Activated CD4-positive, CD25-positive, alpha-beta regulatory T cell treated with anti-CD3 and anti-CD28 coated beads, Interleukin-2, amount 50 U/mL, for 24 hours (primary cell): ENCODE measurements around the gene DPYD.
A peak's percentile ranks its signal among the peaks of the same experiment; 100 is the strongest.

Source experiments
- ATAC-seq, 2 donors: fragments of 150-1000 bp; cut with Tn5 transposase; one replicate each; pipeline ENCODE4 v1.10.0; 2021; ENCODE audit warnings: mild to moderate bottlenecking in 1 of 2, moderate library complexity in 1 of 2

Gene DPYD

DNA sequence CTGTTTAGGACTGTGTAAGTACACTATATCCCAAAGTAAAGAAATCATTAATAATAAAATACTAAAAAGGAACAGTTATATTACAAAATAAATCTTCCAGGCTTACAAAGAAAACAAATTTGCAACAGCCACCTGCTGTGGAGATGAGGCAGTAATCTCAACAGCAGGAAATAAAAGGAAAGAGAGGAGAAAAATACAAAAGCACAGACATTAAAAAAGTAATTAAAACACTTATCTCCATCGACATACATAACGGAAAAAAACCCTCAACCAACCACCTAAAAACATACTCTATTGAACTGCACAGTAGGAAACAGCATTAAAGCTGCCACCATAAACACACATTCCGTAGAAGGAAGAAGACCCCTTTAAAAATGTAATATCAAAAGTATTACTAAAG lies 317.6 kb downstream of the DPYD start:
- no peak for ATAC-seq

DNA sequence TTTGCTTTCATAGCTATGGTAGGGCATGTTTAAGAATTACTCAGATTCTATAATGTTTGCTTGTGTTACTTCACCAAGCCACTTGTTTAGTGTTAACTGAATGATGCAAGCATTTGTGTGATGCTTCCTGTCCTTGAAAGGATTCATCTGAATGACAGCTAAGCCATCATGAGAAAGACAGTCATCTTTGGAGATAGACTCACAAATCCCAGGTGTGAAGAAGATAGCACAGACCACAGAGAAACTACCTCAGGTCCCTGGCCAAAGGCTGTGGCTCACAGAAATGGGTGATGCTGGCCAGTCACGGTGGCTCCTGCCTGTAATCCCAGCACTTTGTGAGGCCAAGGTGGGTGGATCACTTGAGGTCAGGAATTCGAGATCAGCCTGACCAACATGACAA lies 321.4 kb downstream of the DPYD start:
- peak; percentile 58 to 72 for ATAC-seq

DNA sequence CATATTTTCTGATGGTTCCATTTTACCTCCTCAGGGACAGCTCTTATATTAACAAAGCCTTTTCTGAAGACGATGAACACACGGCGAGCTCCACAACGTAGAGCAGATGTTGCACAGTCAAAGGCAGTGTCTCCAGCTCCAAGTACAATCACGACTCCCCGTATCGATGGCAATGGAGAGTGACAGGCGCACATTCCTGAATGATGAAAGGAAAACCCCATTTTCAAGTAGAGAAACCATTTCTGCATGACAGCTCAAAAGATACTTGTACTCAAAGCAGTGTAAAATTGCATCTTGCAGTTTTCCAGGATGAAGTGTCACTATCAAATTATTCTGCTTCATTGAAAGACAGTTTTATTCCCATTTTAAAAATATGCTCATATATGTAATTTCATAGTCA lies 327.6 kb downstream of the DPYD start:
- no peak for ATAC-seq

DNA sequence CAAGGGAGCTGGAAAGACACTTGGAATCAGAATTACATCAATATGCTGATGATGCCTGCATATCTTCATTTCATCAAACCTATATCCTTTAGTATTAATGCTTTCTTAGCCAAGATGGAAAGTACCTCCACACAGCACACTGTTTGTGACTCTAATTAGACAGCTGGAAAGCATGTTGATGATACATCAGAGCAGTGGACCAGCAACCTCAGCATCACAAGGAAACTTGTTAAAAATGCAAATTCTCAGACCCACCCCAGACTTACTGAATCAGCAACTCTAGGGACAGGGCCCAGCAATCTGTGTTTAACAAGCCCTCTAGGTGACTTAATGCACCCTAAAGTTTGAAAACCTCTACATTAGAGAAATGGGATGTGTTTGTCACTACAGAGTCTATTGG lies 332.1 kb downstream of the DPYD start:
- ATAC-seq = no peak

DNA sequence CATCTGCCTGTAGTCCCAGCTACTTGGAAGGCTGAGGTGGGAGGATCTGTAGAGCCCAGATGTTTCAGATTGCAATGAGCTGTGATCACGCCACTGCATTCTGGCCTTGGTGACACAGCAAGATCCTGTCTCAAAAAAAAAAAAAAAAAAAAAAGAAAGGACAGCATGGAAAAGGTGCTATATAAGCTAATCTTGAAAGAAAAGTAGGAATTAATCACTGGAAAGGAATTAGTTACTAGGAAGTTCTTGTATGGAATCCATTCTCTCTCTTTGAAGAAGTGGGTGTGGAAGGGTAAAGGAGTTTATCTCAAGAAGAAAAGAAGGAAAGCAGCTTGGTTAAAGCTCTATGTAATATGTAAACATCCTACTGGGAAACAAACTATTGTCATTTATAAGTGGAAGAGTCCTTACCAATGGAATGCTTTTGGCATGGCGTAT lies 339.2 kb downstream of the DPYD start:
- no peak for ATAC-seq

DNA sequence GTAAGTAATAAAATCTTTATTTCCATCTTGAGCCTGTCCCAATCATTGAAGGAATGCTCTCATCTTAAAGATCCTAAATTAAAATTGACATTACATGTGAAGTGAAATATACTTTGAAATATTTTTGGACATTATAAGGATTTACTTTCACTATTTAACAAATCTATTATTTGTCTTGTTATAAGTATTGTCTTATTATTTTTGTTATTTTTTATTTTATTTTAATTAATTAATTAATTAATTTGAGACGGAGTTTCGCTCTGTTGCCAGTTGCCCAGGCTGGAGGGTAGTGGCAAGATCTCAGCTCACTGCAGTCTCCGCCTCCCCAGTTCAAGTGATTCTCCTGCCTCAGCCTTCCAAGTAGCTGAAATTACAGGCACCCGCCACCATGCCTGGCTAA lies 343.2 kb downstream of the DPYD start:
- no peak for ATAC-seq

DNA sequence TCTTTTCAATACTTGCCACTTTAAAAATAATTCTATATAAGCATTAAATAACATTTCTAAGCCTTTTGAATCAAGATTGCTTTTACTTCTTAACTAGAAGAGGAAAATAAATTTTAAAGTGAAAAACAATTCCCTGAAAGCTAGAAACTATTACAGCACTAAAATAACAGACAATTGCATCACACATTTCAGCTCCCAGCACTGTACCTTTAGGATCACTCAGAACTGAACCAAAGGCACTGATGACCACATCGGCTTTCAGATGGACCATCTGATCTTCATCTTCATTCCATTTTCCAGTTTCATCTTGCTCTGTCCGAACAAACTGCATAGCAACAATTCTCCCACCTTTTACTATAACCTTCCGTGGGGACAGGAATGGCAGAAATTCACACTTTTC lies 347.3 kb downstream of the DPYD start:
- no peak for ATAC-seq

DNA sequence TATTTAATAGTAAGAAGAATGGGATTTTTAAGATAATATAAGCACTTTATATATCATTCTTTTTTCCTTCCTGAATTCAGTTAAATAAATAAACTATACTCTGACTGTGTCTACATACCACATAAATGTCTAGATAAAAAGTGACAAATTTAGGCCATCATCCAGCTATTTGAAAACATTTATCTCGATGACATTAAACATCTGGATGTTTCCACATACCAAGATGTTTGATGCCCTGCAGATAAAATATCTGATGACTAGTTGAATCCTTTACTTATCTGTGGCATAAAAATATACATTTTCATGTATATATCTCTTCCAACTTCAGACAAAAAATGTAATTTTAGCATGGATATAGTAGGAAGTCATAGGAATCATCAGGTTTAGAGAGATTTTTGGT lies 348.3 kb downstream of the DPYD start:
- ATAC-seq = no peak

DNA sequence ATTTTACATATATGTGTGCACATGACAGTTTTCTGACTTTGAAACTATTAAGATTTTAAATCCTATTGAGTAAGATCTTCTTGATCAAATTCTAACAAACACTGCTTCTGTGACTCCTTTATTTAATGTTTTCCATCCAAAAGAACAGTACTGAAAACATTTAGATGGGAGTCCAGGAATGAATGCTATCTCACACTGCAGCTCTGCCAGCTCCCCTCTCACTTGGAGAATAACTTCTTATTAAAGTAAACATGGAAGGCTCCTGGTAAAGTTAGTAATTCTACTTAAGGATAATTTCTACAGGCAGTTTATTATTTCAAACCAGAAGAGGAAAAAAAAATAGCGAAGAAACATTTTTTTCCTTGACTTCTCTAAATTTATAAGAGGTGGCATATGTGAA lies 349.1 kb downstream of the DPYD start:
- ATAC-seq = no peak

DNA sequence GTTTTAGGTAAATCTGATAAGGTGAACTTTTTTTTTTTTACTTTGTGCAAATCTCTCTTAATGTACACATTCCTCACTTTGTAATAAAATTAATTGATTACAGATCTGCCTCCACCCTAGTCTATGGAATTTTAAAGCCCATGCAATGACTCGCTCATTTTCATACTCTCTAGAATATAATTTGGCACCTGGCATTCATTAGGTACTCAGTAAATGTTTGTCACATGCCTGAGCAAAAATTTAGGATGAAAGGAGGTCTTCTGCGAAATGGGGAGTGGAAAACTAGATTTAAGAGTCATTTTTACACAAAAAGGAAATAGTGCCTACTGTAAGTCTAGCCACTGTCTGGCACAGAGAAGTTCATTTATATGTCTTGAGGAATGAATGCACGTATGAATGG lies 350.1 kb downstream of the DPYD start:
- ATAC-seq = no peak

DNA sequence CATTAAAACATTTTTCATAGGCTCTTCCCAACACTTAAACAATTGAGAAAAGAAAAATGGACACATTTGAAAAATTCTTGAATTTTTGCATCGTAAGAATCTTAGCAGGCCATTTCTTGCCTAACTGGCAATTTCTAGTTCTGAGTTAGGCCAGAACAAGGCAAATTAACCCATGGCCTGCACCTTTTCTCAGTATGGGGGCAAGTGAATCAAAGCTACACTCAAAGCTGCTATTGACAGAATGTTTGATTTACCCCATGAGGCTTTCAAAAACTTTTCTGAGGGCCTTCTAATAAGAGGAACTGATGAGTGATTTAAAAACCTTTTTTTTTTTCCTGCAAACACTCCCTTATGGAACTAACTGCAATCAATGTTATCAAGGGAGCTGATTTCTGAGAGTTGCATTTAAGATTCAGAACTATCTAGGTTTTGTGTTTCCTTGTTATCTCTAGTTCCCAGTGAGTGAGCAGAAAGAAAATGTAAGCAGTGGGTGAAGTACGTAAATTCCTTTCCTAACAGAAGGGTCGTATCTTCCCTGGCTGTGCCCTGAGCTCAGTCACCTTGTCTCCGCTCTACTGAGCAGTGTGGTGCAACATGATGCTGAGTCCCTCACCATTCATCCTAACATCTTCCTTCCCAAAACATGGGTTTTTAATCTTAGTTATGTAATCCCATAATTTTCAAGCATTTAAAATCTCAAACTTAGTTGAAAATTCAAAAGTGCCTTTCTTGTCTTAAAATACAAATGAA lies 353.7 kb downstream of the DPYD start:
- no peak for ATAC-seq

DNA sequence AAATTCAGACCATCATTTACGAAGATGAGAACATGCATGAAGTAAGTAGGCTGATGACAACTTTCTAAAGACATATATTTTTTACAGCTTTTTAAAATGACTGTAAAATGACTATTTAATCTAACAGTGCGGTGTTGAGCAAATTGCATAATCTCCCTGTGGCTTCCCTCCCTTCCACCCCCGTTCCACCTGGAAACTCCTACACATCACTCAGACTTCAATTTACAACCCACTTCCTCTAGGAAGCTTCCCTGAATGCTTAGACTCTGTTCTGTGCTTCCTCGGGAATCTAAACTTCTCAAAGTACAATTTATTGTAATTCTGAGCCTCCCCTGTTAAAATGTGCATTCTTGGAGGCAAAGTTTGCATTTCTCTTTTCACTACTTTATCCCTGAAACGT lies 354.9 kb downstream of the DPYD start:
- no peak for ATAC-seq

DNA sequence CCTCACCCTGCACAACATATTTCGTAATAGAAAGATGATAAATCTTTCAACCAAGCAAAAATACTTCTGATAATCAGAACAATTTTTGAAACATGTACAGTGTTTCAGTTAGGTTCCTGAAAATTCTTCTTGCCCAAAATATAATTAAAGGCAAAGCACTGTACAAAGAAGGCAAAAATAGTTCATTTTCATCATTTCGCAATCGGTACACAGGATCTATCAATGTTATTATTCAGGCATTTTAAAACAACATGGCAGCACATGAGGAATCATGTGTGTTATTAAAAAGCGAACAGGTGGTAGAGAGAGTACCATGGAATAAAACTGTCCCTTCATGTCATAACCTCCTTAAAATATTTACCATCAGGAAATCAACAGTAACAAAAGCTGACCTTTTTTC lies 356.9 kb downstream of the DPYD start:
- no peak for ATAC-seq

DNA sequence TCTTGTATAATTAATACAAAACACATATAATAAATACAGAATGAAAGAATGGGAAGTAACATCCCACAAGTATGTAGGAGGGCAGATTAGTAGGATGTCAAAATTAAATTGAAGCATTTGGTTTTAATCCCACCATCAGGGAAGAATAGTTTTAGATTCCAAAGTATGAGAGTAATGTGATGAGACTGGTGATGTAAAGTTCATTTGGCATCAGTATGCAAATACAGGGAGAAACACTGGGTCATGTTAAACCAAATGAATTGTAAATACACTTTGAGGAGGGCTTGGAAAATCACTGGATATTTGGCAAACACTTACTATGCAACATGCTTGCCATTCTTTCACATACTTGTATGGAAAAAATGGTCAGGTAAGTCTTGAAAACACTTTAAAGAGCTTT lies 358.8 kb downstream of the DPYD start:
- no peak for ATAC-seq

DNA sequence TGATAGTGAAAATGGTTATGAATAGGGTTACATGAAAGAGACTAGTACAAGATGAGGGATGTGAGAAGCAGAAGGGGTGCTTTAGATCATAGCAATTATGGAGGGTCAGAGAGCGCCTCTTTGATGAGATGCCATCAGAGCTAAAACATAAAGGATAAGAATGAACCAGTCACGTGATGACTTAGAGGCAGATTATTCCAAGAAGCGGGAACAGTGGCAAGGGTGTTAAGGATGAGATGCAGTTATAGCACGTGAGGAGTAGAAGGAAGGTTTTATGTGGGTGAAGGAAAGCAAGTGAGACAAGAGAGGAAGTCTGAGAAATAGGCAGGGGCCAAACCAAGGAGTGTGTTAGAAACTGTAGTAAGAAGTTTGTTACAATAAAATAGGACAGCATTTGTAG lies 360.1 kb downstream of the DPYD start:
- no peak for ATAC-seq

DNA sequence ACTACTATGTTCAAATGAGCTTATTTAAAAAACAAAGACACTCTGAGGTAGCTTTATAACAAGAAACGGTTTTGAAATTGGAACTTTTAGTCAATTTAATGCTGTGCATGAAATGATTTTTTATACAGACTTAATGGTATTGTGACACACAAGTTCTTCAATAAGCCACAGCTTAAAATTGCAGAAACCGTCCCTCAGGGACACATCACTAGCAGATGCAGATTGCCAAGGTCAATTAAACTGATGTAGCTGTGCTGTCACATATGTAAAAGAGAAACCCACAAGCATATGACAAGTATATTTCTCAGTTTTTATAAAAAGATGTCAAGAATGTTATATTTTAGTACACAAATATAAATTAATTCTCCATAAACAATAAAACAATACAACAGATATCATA lies 366.9 kb downstream of the DPYD start:
- no peak for ATAC-seq

DNA sequence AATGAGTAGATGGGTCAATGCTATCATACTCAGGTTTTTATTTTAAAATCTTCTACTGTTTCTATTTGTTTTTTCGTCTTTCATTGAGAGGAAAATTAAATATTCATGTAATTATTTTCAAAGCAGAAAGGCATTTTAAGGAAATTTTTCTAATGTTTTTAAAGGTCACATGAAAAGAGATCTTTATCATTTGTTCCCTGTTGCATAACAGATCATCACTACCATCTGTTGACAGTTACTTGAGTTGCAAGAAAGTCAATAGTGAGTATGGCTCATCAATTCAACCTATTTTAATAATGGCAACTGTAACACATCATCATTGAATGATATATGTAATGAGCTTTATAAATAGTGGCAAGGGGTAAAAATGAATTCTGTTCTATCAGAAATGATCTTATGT lies 369.7 kb downstream of the DPYD start:
- ATAC-seq = no peak

DNA sequence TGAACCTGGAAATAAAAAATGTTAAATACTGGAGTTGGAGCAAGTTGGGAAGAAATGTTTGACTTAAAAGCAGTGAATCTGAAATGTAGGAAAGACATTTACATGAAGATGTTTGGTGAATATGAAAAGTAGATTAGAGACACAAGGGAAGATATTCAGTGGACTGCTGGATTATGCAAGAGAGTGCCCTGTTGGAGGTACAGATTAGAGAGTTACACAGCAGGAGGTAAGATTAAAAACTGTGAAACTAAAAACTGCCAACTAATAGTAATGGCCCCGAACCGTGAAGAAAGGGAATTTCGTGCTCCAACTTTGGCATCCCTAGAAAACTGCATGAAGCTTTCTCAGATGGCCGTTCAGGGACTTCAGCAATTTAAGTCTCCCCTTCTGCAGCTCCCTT lies 375.4 kb downstream of the DPYD start:
- no peak for ATAC-seq

DNA sequence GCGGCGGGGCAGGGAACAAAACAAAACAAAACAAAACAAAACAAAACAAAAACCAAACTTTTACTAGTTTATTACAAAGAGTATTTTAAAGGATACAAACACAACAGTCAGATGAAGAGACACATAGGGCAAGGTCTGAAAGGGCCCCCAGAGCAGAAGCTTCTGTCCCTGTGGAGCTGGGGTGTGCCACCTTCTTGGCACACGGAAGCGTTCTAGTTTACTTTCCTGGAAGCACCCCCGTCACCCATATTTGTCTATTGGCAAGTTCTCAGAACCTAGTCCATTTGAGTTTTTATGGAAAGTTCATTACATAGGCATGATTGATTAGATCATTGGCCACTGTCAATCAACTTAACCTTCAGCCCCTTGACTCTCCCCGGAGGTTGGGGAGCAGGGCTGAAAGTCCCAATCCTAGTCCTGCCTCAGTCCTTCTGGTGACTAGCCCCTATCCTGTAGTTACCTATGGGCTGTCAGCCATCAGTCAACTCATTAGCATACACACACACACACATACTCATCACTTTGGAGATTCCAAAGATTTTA lies 380.4 kb downstream of the DPYD start:
- no peak for ATAC-seq

DNA sequence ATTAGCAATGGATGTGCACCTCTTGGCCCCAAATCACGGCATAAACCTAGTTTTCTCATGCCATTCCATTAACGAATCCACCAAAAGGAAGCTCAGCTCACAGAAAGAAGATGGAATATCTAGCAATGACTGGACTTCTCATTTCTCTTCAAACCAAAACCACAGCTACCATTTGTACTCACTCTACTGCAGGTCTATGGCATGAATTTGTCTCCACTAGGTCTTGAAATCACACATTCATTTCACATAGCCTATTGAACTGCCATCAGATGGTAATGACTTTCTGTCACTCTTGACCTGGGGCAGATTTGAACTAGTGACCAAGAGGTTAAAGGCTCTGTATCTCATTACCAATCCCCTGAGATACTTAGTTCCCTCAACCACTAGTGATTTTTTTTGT lies 382.7 kb downstream of the DPYD start:
- ATAC-seq = no peak

DNA sequence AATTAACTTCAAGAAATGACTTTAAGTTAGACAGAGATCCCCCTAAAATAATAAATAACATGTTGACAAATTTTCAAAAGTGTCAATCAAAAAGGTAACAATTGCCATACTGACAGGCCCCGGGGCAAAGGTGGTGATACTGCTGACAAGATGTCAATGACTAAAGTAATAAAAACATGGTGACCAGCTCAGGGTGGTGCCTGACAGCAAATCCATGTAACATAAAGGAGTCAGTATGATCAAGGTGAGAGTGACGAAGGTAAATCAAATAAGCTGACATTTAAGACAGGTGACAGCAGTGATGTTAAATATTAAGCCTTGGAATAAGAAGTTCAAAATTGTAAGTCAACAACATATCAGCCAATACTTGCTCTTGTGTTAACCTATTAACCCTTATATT lies 387.5 kb downstream of the DPYD start:
- no peak for ATAC-seq

DNA sequence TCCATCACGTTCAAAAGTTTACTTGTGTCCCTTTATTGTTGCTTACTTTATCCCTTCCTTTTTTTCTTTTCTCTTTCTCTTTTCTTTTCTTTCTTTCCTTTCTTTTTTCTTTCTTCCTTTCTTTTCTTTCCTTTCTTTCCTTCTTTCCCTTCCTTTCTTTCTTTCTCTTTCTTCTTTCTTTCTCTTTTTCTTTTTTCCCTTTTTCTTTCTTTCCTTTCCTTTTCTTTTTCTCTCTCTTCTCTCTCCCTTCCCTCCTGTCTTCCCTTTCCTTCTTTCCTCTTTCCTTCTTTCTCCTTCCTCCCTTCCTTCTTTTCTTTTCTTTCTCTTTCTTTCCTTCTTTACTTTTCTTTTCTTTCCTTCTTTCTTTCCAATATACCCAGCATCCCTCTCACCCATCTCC lies 391.2 kb downstream of the DPYD start:
- ATAC-seq = no peak

DNA sequence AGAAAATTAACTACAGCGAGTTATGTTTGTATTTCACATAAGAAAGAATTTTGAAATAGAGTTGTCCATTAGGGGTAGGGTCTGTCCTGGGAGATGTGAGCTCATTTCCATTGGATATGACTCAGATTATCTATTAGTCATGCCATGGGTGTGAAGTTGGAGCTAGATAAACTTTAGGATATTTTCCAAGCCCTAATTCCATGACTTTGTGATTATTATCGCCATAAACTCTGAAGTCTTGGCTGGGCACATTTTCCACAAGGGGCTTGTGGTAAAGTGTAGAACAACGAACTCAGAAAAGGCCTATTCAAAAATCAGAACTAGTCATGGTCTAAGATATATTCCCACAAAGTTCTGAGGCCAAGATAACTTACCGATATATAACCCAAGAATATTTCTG lies 396.6 kb downstream of the DPYD start:
- ATAC-seq = no peak

DNA sequence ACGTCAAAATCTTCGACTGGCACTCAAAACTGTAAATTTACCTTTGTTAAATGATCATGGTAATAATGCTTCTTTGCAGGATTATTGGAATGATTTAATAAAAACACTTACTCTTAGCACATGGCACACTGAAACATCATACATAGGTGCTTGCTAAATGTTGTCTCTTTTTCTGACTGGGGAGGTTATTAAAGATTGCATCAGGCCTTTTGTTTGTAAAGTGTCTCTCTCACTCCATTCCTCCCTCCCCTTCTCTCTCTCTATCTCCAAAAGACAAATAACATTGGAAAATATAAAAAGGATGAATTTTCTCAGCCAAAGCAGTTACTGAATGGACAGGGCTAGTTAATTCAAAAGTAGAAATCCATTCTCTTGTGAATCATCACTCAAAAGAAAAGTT lies 404.2 kb downstream of the DPYD start:
- no peak for ATAC-seq

DNA sequence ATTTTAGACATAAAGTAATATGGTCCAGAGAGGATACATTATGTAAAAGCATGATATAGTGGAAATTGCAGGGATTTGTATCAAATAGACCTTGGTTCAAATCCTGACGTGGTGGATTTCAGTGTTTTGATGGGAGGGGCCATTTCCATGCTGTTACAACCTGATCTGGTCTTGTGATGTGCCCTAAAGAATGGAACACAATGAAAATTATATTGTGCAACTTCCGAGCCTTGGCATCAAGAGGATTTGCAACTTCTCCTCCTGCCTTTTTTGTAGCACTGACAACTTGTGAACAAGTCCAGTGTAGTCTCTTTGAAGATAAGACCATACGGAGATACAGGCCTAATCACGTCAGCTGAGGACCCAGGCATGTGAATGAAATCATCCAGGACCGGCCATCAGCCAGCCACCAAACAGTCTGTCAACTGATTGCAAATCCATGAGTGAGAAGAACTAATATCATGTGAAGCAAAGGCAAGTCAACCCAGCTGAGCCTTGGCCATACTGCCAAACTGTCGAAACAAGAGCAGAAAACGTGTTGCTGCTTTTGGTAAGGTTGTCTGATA lies 412.1 kb downstream of the DPYD start:
- no peak for ATAC-seq
